Pancreas (tissue), 10 donors: Measurements from ENCODE around the gene PCDHGA7. TPM values are rescaled to one million over a fixed set of nuclear protein-coding genes. Genes with fewer than 3 reads are reported as not detected.

Source experiments
- ATAC-seq, 4 donors: fragments of 200-7000 bp; cut with Tn5 transposase; one replicate each; pipeline versions ENCODE4 v1.8.0 to v1.9.1; 2020; ENCODE audit warnings: mild to moderate bottlenecking in 4 of 4, moderate library complexity in 4 of 4
- DNase-seq, 6 donors: peaks; one replicate each; pipeline ENCODE4 v3.0.0-alpha.2; 2020
- FAIRE-seq: peaks from 2 replicates; lab custom pipeline; 2012; peaks lifted over from hg19 to GRCh38; lab: Jason Lieb, UNC
- H3K27ac ChIP-seq, 4 donors: fragments of 200-600 bp; sonication (generic); 1 replicate in 3 of 4; 2 replicates in 1 of 4; pipeline versions ENCODE4 v1.5.0 to v1.8.0; 2020
- H3K27me3 ChIP-seq, 4 donors: fragments of 200-600 bp; one replicate each; pipeline ENCODE4 v1.8.0; 2021
- H3K36me3 ChIP-seq, 3 donors: fragments of 200-600 bp; sonication (generic) in 1 of 3; one replicate each; pipeline versions ENCODE4 v1.5.0 to v1.8.0; 2020 to 2021
- H3K4me1 ChIP-seq, 3 donors: fragments of 200-600 bp; one replicate each; pipeline ENCODE4 v1.8.0; 2021
- H3K4me3 ChIP-seq, 4 donors: fragments of 200-600 bp; sonication (generic) in 2 of 4; one replicate each; pipeline versions ENCODE4 v1.5.0 to v1.8.0; 2020 to 2021
- H3K9me3 ChIP-seq, 4 donors: fragments of 200-600 bp; one replicate each; pipeline ENCODE4 v1.8.0; 2021
- WGBS, 2 donors: extraction: QIAGEN DNeasy Blood & Tissue Kit; methylation state at CpG; one replicate each; pipeline ENCODE4 v1.1.7; 2013; 5-methylcytosine and 5-hydroxymethylcytosine counted together
- intact Hi-C, 3 donors: fragments of 100-400 bp; cut with DNase I; formaldehyde crosslinking; loops; one replicate each; pipeline versions ENCODE4 v1.11.1 to v1.14.2; 2022
- polyA plus RNA-seq, 2 donors: library from polyadenylated mRNA; stranded (reverse); fragments of 200-250 nt; gene quantifications; one replicate each; pipeline ENCODE4 v1.2.3, GENCODE V29; 2013
- total RNA-seq, 6 donors: library from RNA; stranded (reverse); fragmentation: NEBNext Ultra II Directional in 4 of 6; extraction: Animal tissue kit (Norgen Biotek cat#: 25700) in 4 of 6; gene quantifications; one replicate each; pipeline versions ENCODE4 v1.2.1 to v1.2.4, GENCODE V29; 2021 to 2023
- TF ChIP-seq, protein P1 (sequence below), 4 donors: fragments of 200-600 bp; sonication (generic) in 3 of 4; IDR thresholded peaks; one replicate each; pipeline versions ENCODE4 v1.5.0 to v1.8.0; 2021; ENCODE audit warnings: antibody characterized with exemption in 4 of 4
- donor health status: healthy with polysubstance abuse.
- donor health status: DM: no; HTN: no; CAD: no; lungs with moderate emphysema.
- donor health status: DM: no; HTN: no; CAD: no.
- donor health status: control.
- donor health status: control.
- donor health status: Bipolar disorder and iron deficiency.
- donor health status: DM: yes; HTN: yes; CAD: no.
- donor health status: DM: no; HTN: no; CAD: no.
- donor health status: DM: no; HTN: no; CAD: no.
- donor health status: DM: yes; HTN: yes; CAD: no.

Gene PCDHGA7
- total and polyA plus RNA-seq, 8 donors: 0.92 to 2.0 (median 1.6) TPM

DNA sequence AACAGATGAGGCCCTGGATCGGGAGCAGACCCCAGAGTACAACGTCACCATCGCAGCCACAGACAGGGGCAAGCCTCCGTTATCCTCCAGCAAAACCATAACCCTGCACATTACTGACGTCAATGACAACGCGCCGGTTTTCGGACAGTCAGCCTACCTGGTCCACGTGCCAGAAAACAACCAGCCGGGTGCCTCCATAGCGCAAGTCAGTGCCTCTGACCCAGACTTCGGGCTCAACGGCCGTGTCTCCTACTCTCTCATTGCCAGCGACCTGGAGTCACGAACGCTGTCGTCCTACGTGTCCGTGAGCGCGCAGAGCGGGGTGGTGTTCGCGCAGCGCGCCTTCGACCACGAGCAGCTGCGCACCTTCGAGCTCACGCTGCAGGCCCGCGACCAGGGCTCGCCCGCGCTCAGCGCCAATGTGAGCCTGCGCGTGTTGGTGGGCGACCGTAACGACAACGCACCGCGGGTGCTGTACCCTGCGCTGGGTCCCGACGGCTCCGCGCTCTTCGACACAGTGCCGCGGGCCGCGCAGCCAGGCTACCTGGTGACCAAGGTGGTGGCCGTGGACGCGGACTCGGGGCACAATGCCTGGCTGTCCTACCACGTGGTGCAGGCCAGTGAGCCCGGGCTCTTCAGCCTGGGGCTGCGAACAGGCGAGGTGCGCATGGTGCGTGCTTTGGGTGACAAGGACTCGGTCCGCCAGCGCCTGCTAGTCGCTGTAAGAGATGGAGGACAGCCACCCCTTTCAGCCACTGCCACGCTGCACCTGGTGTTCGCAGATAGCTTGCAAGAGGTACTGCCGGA lies 36.7 kb downstream of the PCDHGA7 start:
- no peaks in the 10 kb centered on the region for H3K4me1 ChIP-seq
- TF ChIP-seq, protein P1, sequence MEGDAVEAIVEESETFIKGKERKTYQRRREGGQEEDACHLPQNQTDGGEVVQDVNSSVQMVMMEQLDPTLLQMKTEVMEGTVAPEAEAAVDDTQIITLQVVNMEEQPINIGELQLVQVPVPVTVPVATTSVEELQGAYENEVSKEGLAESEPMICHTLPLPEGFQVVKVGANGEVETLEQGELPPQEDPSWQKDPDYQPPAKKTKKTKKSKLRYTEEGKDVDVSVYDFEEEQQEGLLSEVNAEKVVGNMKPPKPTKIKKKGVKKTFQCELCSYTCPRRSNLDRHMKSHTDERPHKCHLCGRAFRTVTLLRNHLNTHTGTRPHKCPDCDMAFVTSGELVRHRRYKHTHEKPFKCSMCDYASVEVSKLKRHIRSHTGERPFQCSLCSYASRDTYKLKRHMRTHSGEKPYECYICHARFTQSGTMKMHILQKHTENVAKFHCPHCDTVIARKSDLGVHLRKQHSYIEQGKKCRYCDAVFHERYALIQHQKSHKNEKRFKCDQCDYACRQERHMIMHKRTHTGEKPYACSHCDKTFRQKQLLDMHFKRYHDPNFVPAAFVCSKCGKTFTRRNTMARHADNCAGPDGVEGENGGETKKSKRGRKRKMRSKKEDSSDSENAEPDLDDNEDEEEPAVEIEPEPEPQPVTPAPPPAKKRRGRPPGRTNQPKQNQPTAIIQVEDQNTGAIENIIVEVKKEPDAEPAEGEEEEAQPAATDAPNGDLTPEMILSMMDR (IDR thresholded peaks at IDR 0.05): no peak
- no peaks in the 10 kb centered on the region for H3K36me3 ChIP-seq
- ATAC-seq (no peak), DNase-seq (no peak), FAIRE-seq (no peak)
- H3K27me3 ChIP-seq: no peaks in the 10 kb centered on the region
- intact Hi-C loops: loop anchor here in 1 of 3 donors (10.0 kb wide), 1 partner anchor 106 kb away; no protein-coding TSS in a partner anchor
- WGBS, 2 donors: 21% methylated on average over 66 to 74 of the region's 74 CpGs
- H3K4me3 ChIP-seq: no peak overlapping the region
- peaks cover 0 to 49% (median 12%) of the 10 kb centered on the region in 4 donors for H3K9me3 ChIP-seq
- H3K27ac ChIP-seq: no peak overlapping the region

DNA sequence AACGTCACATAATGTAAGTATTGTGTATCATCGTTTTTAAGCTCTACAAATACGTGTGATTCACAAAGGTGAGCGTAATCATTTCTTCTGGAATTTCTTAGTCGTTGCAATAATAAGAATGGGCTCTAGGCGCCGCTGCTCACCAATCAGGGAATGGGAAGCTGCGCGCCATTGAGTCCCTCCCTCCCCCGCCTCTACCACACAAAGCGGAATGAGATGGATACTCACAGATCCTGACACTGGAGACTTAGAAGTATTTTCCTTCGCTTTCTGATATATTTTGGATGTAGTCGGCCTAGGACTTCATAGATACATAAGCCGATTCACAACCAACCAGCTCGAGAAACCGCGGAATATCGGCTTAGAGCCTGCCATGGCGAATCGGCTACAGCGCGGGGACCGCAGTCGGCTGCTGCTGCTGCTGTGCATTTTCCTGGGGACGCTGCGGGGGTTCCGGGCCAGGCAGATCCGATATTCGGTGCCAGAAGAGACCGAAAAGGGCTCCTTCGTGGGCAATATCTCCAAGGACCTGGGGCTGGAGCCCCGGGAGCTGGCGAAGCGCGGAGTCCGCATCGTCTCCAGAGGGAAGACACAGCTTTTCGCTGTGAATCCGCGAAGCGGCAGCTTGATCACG lies 38.4 kb downstream of the PCDHGA7 start, which contains the start of gene PCDHGA11:
TSS of gene PCDHGA11 (plus strand) at position 197 of the 634 bp plus-strand sequence. CDS start at position 374, 177 bp downstream.
- Histone ChIP-seq H3K9me3 (peaks cover 0 to 60% (median 12%) of the 10 kb centered on the region in 4 donors), H3K4me3 (peak within 1 kb of the TSS in 1 of 4 donors; percentile 24)
- no peak for DNase-seq

GRCh38 chr5:141421489-141421855 lies 38.9 kb downstream of the PCDHGA7 start:
- intact Hi-C loops: loop anchor here in 1 of 3 donors (10.0 kb wide), 1 partner anchor 57 kb away; the partner anchor contains the start of gene PCDHGA5
- Histone ChIP-seq H3K27ac (no peak overlapping the region), H3K27me3 (no peaks in the 10 kb centered on the region), H3K36me3 (no peaks in the 10 kb centered on the region), H3K9me3 (peaks cover 0 to 63% (median 12%) of the 10 kb centered on the region in 4 donors), H3K4me1 (no peaks in the 10 kb centered on the region), H3K4me3 (peak overlapping the region in 1 of 4 donors; percentile 24)
- DNase-seq: no peak
- ATAC-seq: no peak
- no peak for FAIRE-seq
- WGBS, 2 donors: 8 to 10% methylated on average over 13 of the region's 13 CpGs
- TF ChIP-seq, protein P1 (IDR thresholded peaks at IDR 0.05): no peak

More for the DNA sequence above, 38.4 kb downstream of the PCDHGA7 start, which contains the start of gene PCDHGA11:
- Histone ChIP-seq H3K36me3 (no peaks in the 10 kb centered on the region), H3K4me1 (no peaks in the 10 kb centered on the region), H3K27ac (no peak within 1 kb of the TSS), H3K27me3 (no peaks in the 10 kb centered on the region)
- FAIRE-seq (no peak), ATAC-seq (peak in 3 of 4 donors; percentile 38 to 64 (median 61))
- intact Hi-C loops: loop anchor here in 1 of 3 donors (10.0 kb wide), 1 partner anchor 56 kb away; the partner anchor contains the start of gene PCDHGA5
- TF ChIP-seq, protein P1 (IDR thresholded peaks at IDR 0.05): peak in 1 of 4 donors; percentile 15
- 12% methylated on average over 42 of the region's 42 CpGs for WGBS, 2 donors

GRCh38 chr5:141422742-141423291 lies 40.3 kb downstream of the PCDHGA7 start:
- H3K36me3 ChIP-seq: no peaks in the 10 kb centered on the region
- FAIRE-seq (no peak), ATAC-seq (no peak), DNase-seq (no peak)
- TF ChIP-seq, protein P1 (IDR thresholded peaks at IDR 0.05): no peak
- 13 to 17% methylated on average over 42 of the region's 42 CpGs for WGBS, 2 donors
- intact Hi-C loops: loop anchor here in 1 of 3 donors (10.0 kb wide), 1 partner anchor 58 kb away; the partner anchor contains the start of gene PCDHGA5
- no peaks in the 10 kb centered on the region for H3K4me1 ChIP-seq
- H3K27ac ChIP-seq: no peak overlapping the region
- no peak overlapping the region for H3K4me3 ChIP-seq
- H3K27me3 ChIP-seq: no peaks in the 10 kb centered on the region
- peaks cover 0 to 63% (median 10%) of the 10 kb centered on the region in 4 donors for H3K9me3 ChIP-seq
